ENCODE data around the gene FSD1. TPM values are rescaled to one million over a fixed set of nuclear protein-coding genes. Genes with fewer than 3 reads are reported as not detected.

Gene FSD1
- total and polyA plus RNA-seq, 9 of the 15 experiments (the other 6 are each of a cell fraction or from before 2014, with no cell fraction given), result 0.11 to 1.9 (median 0.94) TPM; not detected in 1

- TF ChIP-seq BMI1 (IDR thresholded peaks at IDR 0.05; ENCODE audit: low read length) (no peak), MAZ (CRISPR knock-in tag; conservative IDR thresholded peaks at IDR 0.05 in 1 of 2, IDR thresholded peaks at IDR 0.05 in 1 of 2) (no peak), ETV1 (tag; conservative IDR thresholded peaks at IDR 0.05; ENCODE audit: low read depth) (no peak), ZSCAN29 (IDR thresholded peaks at IDR 0.05) (no peak), RFX7 (CRISPR knock-in tag; IDR thresholded peaks at IDR 0.05) (no peak), ILK (tag; IDR thresholded peaks at IDR 0.05; ENCODE audit: borderline replicate concordance, low read depth) (no peak), FUS (optimal IDR thresholded peaks at IDR 0.05; ENCODE audit: low read depth, low read length) (no peak), FOXP1 (CRISPR knock-in tag; IDR thresholded peaks at IDR 0.05) (no peak), BCOR (IDR thresholded peaks at IDR 0.05) (peak; percentile 83), ARID3B (CRISPR knock-in tag; IDR thresholded peaks at IDR 0.05; ENCODE audit: borderline replicate concordance) (no peak), ESRRA (IDR thresholded peaks at IDR 0.05; ENCODE audit: borderline replicate concordance, low read depth) (peak; percentile 75), KLF1 (tag; IDR thresholded peaks at IDR 0.05) (no peak), TCFL5 (CRISPR knock-in tag; conservative IDR thresholded peaks at IDR 0.05) (no peak), NR2C2 (CRISPR knock-in tag; IDR thresholded peaks at IDR 0.05) (no peak), NR2C2 (tag; IDR thresholded peaks at IDR 0.05) (peak; percentile 81), ZBTB33 (CRISPR knock-in tag; IDR thresholded peaks at IDR 0.05) (peak; percentile 56; the same call in 1 of the 2 replicates), GMEB1 (CRISPR knock-in tag; IDR thresholded peaks at IDR 0.05) (no peak), SREBF1 (IDR thresholded peaks at IDR 0.05; ENCODE audit: borderline replicate concordance, low read depth, low read length) (no peak), KDM1A (IDR thresholded peaks at IDR 0.05) (peak in 1 of 2 experiments; percentile 44; a peak in 1 of 4 replicates), HDGF (IDR thresholded peaks at IDR 0.05) (no peak), ZFPM2 (CRISPR knock-in tag; IDR thresholded peaks at IDR 0.05) (no peak), TFAP4 (CRISPR knock-in tag; IDR thresholded peaks at IDR 0.05; ENCODE audit: borderline replicate concordance) (0 out of 2 replicates have a peak, but pooled peaks have one; percentile 27), ADNP (tag; IDR thresholded peaks at IDR 0.05) (peak; percentile 46), PRMT5 (CRISPR knock-in tag; IDR thresholded peaks at IDR 0.05) (no peak)
These were observed 16.2 kb upstream of the FSD1 start (continued) for GRCh38 chr19:4288091-4288777.
